ENCODE measurements around the gene PCBP3.

DNA sequence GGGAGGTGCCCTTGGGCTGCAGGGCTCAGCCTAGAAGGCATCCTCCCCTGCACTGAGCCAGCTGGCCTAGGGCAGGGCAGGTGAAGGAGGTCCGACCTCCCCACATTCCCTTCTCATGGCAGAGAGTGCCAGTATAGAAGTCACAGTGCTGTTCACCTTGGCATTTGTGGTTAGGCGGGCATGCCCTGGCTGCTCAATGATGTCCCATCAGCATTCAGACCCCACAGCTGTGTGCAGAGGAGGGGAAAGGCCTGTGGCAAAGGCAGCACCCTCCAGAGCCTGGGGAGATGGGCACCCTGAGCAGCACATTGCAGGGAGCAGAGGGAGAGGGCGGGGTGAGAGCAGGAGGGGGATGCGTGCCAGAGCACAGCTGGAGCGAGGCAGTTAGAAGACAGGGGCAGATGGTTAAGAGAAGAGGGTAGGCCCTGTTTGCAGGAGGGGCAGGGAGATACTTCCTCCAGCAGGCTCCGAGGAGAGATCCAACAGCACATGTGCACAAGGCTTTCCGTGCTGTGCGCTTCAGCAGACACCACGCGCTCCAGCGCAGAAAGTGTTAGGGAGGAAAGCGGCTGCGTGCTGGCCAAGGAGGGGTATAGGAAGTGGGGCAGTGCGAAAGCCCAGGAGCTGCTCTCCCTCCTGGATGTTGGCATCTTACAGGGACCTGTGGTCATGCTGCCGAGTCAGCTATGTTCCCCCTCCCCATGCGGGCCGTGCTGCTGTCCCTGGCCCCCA is 294.4 kb downstream of the PCBP3 start:
- TF ChIP-seq, protein P1, sequence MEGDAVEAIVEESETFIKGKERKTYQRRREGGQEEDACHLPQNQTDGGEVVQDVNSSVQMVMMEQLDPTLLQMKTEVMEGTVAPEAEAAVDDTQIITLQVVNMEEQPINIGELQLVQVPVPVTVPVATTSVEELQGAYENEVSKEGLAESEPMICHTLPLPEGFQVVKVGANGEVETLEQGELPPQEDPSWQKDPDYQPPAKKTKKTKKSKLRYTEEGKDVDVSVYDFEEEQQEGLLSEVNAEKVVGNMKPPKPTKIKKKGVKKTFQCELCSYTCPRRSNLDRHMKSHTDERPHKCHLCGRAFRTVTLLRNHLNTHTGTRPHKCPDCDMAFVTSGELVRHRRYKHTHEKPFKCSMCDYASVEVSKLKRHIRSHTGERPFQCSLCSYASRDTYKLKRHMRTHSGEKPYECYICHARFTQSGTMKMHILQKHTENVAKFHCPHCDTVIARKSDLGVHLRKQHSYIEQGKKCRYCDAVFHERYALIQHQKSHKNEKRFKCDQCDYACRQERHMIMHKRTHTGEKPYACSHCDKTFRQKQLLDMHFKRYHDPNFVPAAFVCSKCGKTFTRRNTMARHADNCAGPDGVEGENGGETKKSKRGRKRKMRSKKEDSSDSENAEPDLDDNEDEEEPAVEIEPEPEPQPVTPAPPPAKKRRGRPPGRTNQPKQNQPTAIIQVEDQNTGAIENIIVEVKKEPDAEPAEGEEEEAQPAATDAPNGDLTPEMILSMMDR (IDR thresholded peaks at IDR 0.05 in 4 of 5, conservative IDR thresholded peaks at IDR 0.05 in 1 of 5): no peak
- TF ChIP-seq POLR2A (IDR thresholded peaks at IDR 0.05): no peak

Data from gastrocnemius medialis (tissue), 4 donors.